H1 (cell line): Measurements from ENCODE around the gene ELAVL1. TPM values are rescaled to one million over a fixed set of nuclear protein-coding genes. Genes with fewer than 3 reads are reported as not detected.

Source experiments
- CTCF ChIA-PET: fragments of 300-600 bp; sonication (Branson Sonifier 250); formaldehyde crosslinking; loops from one replicate; lab custom pipeline; 2021; ENCODE audit not compliant: partially characterized antibody; lab: Charles Lee
- POLR2A ChIA-PET: fragments of 300-600 bp; sonication (Branson Sonifier 250); formaldehyde crosslinking; loops from one replicate; lab custom pipeline; 2021; ENCODE audit warnings: inconsistent platforms; ENCODE audit not compliant: partially characterized antibody; lab: Charles Lee
- DNase-seq, 2 experiments: peaks; one replicate each; pipeline versions ENCODE4 v3.0.0 to v3.0.0-alpha.2; 2010 to 2022; ENCODE audit warnings: low spot score in 2 of 2, low read depth in 1 of 2, mixed read lengths in 1 of 2
- FAIRE-seq: peaks from 2 replicates; lab custom pipeline; 2011; peaks lifted over from hg19 to GRCh38; lab: Jason Lieb, UNC
- H2AFZ ChIP-seq: 2 replicates; pipeline ENCODE4 v1.8.1; 2012; ENCODE audit warnings: low read length, inconsistent platforms
- H2AK5ac ChIP-seq: 2 replicates; pipeline ENCODE4 v1.6.1; 2013; ENCODE audit warnings: low read depth, low read length
- H2BK120ac ChIP-seq: replicated peaks from 2 replicates; pipeline ENCODE3; 2013; ENCODE audit warnings: low read depth, low read length, inconsistent platforms
- H2BK12ac ChIP-seq: 2 replicates; pipeline ENCODE4 v1.6.1; 2013; ENCODE audit warnings: low read depth, low read length
- H2BK15ac ChIP-seq: 2 replicates; pipeline ENCODE4 v1.6.1; 2013; ENCODE audit warnings: low read length
- H2BK20ac ChIP-seq: 2 replicates; pipeline ENCODE4 v1.6.1; 2013; ENCODE audit warnings: low read length
- H2BK5ac ChIP-seq: 2 replicates; pipeline ENCODE4 v1.6.1; 2013; ENCODE audit warnings: low read depth, low read length
- H3K14ac ChIP-seq: 2 replicates; pipeline ENCODE4 v1.6.1; 2013; ENCODE audit warnings: inconsistent platforms; ENCODE audit not compliant: insufficient read length
- H3K18ac ChIP-seq: 2 replicates; pipeline ENCODE4 v1.6.1; 2013; ENCODE audit warnings: low read length; ENCODE audit errors: extremely low read depth
- H3K23ac ChIP-seq: 2 replicates; pipeline ENCODE4 v1.6.1; 2013; ENCODE audit warnings: inconsistent platforms; ENCODE audit not compliant: insufficient read length
- H3K23me2 ChIP-seq: 2 replicates; pipeline ENCODE4 v1.6.1; 2013; ENCODE audit warnings: low read depth, low read length
- H3K27ac ChIP-seq: 2 replicates; pipeline ENCODE4 v1.6.1; 2011; ENCODE audit warnings: low read depth, low read length, inconsistent platforms
- H3K27me3 ChIP-seq, 4 experiments: replicated peaks in 1 of 4; 1 replicate in 1 of 4; 2 replicates in 3 of 4; pipeline versions ENCODE4 v1.6.1 to v1.8.1; 2011 to 2013; ENCODE audit warnings: low read length in 3 of 4, mild to moderate bottlenecking in 3 of 4, inconsistent platforms in 2 of 4, mixed read lengths in 2 of 4, moderate library complexity in 1 of 4; ENCODE audit not compliant: control insufficient read depth in 3 of 4, insufficient read depth in 3 of 4; ENCODE audit errors: extremely low read depth in 1 of 4
- H3K36me3 ChIP-seq, 4 experiments: 2 replicates each; pipeline versions ENCODE4 v1.6.1 to v1.8.1; 2011 to 2013; ENCODE audit warnings: mild to moderate bottlenecking in 4 of 4, low read length in 3 of 4, moderate library complexity in 2 of 4, control low read depth in 1 of 4, inconsistent platforms in 1 of 4; ENCODE audit not compliant: insufficient read depth in 4 of 4, control insufficient read depth in 2 of 4
- H3K4ac ChIP-seq: replicated peaks from 2 replicates; pipeline ENCODE3; 2013; ENCODE audit warnings: low read length, low read depth, mixed read lengths, inconsistent platforms; ENCODE audit not compliant: insufficient read length
- H3K4me1 ChIP-seq, 4 experiments: replicated peaks in 1 of 4; 1 replicate in 1 of 4; 2 replicates in 3 of 4; pipeline versions ENCODE4 v1.6.1 to v1.8.1; 2011 to 2013; ENCODE audit warnings: low read length in 3 of 4, inconsistent platforms in 2 of 4, mixed read lengths in 1 of 4; ENCODE audit not compliant: insufficient read depth in 4 of 4, control insufficient read depth in 3 of 4
- H3K4me2 ChIP-seq, 2 experiments: 2 replicates each; pipeline versions ENCODE4 v1.6.1 to v1.8.1; 2011 to 2013; ENCODE audit warnings: low read depth in 2 of 2, low read length in 2 of 2, control low read depth in 1 of 2, inconsistent platforms in 1 of 2, mild to moderate bottlenecking in 1 of 2; ENCODE audit not compliant: insufficient read depth in 1 of 2
- H3K4me3 ChIP-seq, 4 experiments: fragments of 200-600, 300-600 bp in 1 of 4; sonication (generic), shearing (Covaris generic), sonication (Bioruptor Twin) in 1 of 4; 2 replicates each; pipeline versions ENCODE4 v1.5.1 to v1.8.1; 2011 to 2016; ENCODE audit warnings: low read length in 4 of 4, low read depth in 3 of 4, control low read depth in 2 of 4, inconsistent platforms in 2 of 4, mild to moderate bottlenecking in 2 of 4, mixed read lengths in 1 of 4, moderate library complexity in 1 of 4; ENCODE audit not compliant: insufficient read depth in 2 of 4; ENCODE audit errors: extremely low read depth in 1 of 4
- H3K56ac ChIP-seq: replicated peaks from 2 replicates; pipeline ENCODE3; 2013; ENCODE audit warnings: low read depth, mild to moderate bottlenecking, mixed read lengths, low read length, inconsistent platforms; ENCODE audit not compliant: insufficient read length
- H3K79me1 ChIP-seq: 2 replicates; pipeline ENCODE4 v1.6.1; 2013; ENCODE audit warnings: low read depth, low read length, control low read depth
- H3K79me2 ChIP-seq, 2 experiments: 2 replicates each; pipeline versions ENCODE4 v1.6.1 to v1.8.1; 2012 to 2013; ENCODE audit warnings: low read length in 2 of 2, mild to moderate bottlenecking in 2 of 2, inconsistent platforms in 1 of 2; ENCODE audit not compliant: insufficient read depth in 2 of 2, control insufficient read depth in 1 of 2
- H3K9ac ChIP-seq, 4 experiments: replicated peaks in 1 of 4; 1 replicate in 1 of 4; 2 replicates in 3 of 4; pipeline versions ENCODE4 v1.6.1 to v1.8.1; 2011 to 2013; ENCODE audit warnings: low read depth in 3 of 4, low read length in 3 of 4, control low read depth in 2 of 4, mild to moderate bottlenecking in 2 of 4, moderate library complexity in 2 of 4, inconsistent platforms in 1 of 4; ENCODE audit errors: extremely low read depth in 1 of 4
- H3K9me3 ChIP-seq, 2 experiments: 2 replicates each; pipeline versions ENCODE4 v1.6.1 to v1.8.1; 2012 to 2013; ENCODE audit warnings: mild to moderate bottlenecking in 2 of 2, moderate library complexity in 2 of 2, control low read depth in 1 of 2, inconsistent platforms in 1 of 2, low read depth in 1 of 2, low read length in 1 of 2, mixed read lengths in 1 of 2; ENCODE audit not compliant: insufficient read depth in 2 of 2
- H4K20me1 ChIP-seq, 2 experiments: replicated peaks in 1 of 2; 2 replicates each; pipeline versions ENCODE3 to v1.8.1; 2011 to 2013; ENCODE audit warnings: inconsistent platforms in 2 of 2, low read length in 2 of 2, mild to moderate bottlenecking in 1 of 2; ENCODE audit not compliant: insufficient read depth in 2 of 2, control insufficient read depth in 1 of 2
- H4K5ac ChIP-seq: 2 replicates; pipeline ENCODE4 v1.6.1; 2013; ENCODE audit warnings: low read length, low read depth, mixed read lengths, inconsistent platforms; ENCODE audit not compliant: insufficient read length
- H4K8ac ChIP-seq: 2 replicates; pipeline ENCODE4 v1.8.0; 2013; ENCODE audit warnings: mild to moderate bottlenecking, moderate library complexity, low read length, inconsistent platforms; ENCODE audit not compliant: insufficient read depth; ENCODE audit errors: extremely low read depth
- H4K91ac ChIP-seq: replicated peaks from 2 replicates; pipeline ENCODE3; 2013; ENCODE audit warnings: low read length, mixed read lengths, inconsistent platforms; ENCODE audit not compliant: insufficient read length
- POLR2A ChIP-seq, 2 experiments: IDR thresholded peaks; 1 replicate in 1 of 2; 2 replicates in 1 of 2; pipeline ENCODE4 v1.6.1; 2011; ENCODE audit warnings: low read depth in 2 of 2, low read length in 2 of 2, mild to moderate bottlenecking in 2 of 2; ENCODE audit errors: control extremely low read depth in 1 of 2
- YY1 ChIP-seq: IDR thresholded peaks from 2 replicates; pipeline ENCODE4 v1.6.1; 2011; ENCODE audit warnings: low read depth, mild to moderate bottlenecking, low read length
- WGBS, 2 experiments: shearing (Covaris generic) in 1 of 2; methylation state at CpG; one replicate each; pipeline versions ENCODE4 v1.1.6 to v1.1.7; 2013 to 2015; ENCODE audit warnings: low lambda C conversion rate in 2 of 2, mixed read lengths in 2 of 2, inconsistent platforms in 1 of 2, low coverage in 1 of 2, missing lambda C conversion rate in 1 of 2; ENCODE audit not compliant: insufficient replicate concordance in 2 of 2, insufficient coverage in 1 of 2, insufficient read length in 1 of 2; ENCODE audit errors: extremely low coverage in 1 of 2, missing lambda C conversion rate in 1 of 2; 5-methylcytosine and 5-hydroxymethylcytosine counted together
- polyA plus RNA-seq, 7 experiments: library from polyadenylated mRNA; depleted of rRNA in 3 of 7; stranded (reverse) in 5 of 7; unstranded in 2 of 7; fragments of >200 nt in 5 of 7; fragments of 200-250 nt in 2 of 7; gene quantifications; 1 replicate in 5 of 7; 2 replicates in 1 of 7; 4 replicates in 1 of 7; pipeline versions ENCODE4 v1.2.1 to v1.2.3, GENCODE V29; 2011 to 2013; ENCODE audit warnings: missing spikeins in 2 of 7, mixed read lengths in 2 of 7
- total RNA-seq: library from RNA; stranded (reverse); fragmentation: NEBNext Ultra II Directional; extraction: Animal tissue kit (Norgen Biotek cat#: 25700); gene quantifications from 2 replicates; pipeline ENCODE4 v1.2.1, GENCODE V29; 2021

The ELAVL1 gene
- total and polyA plus RNA-seq, 2 of the 8 experiments (the other 6 are each of a cell fraction or from before 2014, with no cell fraction given), result 56.7 to 163 TPM

DNA sequence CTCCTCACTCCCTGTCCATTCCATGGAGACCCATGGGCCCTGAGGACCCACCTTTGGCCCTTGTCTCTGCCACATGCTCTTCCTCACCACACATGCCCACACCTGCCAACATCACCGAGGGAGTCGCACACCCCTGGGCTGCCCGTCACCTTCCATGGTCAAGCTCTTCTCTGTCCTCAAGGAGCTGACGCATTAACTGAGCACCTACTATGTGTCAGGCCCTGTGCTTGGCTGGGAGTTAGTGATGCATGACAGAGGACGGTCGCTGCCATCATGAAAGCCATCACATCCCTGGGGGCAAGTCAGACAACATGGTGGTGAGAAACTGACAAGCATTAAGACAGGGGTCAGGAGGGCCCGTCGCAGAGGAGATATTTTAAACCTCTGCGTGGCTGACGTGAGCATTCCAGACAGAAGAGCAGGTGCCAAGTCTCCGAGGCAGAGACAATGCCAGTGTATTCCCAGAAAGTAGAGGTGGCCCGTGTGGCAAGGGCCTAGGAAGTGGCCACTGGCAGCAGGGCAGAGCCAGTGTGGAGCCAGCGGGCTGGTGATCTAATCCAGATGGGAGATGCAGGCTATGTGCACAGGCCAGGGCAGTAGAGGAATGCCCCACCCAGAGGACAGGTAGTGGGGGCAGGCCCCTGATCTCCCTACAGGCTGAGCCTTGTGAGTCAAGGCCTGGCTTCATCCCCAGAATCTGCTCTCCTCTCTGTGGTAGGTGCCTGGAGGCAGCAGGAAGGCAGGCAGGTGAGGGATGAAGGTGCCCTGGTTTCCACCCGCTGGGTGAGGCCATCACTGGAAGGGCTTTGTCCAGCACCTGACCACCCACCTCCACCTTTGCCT lies 21.2 kb downstream of the ELAVL1 start:
- no peaks in the 10 kb centered on the region for H3K27me3 ChIP-seq
- H3K36me3 ChIP-seq, result peaks cover 20 to 83% (median 52%) of the 10 kb centered on the region in 4 experiments
- ChIA-PET CTCF (interaction anchor here (0.9 to 1.8 kb wide), 3 partner anchors 12 to 17 kb away, joined by 4 to 6 read pairs (median 5); no protein-coding TSS in a partner anchor), POLR2A (interaction anchor here (1.4 to 2.1 kb wide), 2 partner anchors 10 to 70 kb away, joined by 3 to 4 read pairs; no protein-coding TSS in a partner anchor)
- H2BK15ac ChIP-seq, result no peak overlapping the region
- peaks cover 50 to 68% of the 10 kb centered on the region in 2 experiments for H4K20me1 ChIP-seq
- FAIRE-seq (no peak), DNase-seq (no peak)
- peak overlapping the region; percentile 69 for H4K8ac ChIP-seq
- 96% methylated on average over 13 of the region's 14 CpGs; no CpG with 5 or more reads in 1 of the 2 experiments for WGBS, 2 experiments
- H4K91ac ChIP-seq, result no peak overlapping the region
- H4K5ac ChIP-seq, result no peak overlapping the region
- H2BK5ac ChIP-seq, result no peak overlapping the region
- H3K23me2 ChIP-seq, result no peaks in the 10 kb centered on the region
- H3K23ac ChIP-seq, result no peak overlapping the region
- H2BK20ac ChIP-seq, result no peak overlapping the region
- H3K9me3 ChIP-seq, result no peaks in the 10 kb centered on the region
- peaks cover 39% of the 10 kb centered on the region for H3K79me1 ChIP-seq
- H3K56ac ChIP-seq, result no peak overlapping the region
- TF ChIP-seq POLR2A (IDR thresholded peaks at IDR 0.05; ENCODE audit: control extremely low read depth in 1 of 2, low read depth in 2 of 2, low read length in 2 of 2) (no peak), YY1 (no peak)
- H3K4ac ChIP-seq, result no peak overlapping the region
- H3K18ac ChIP-seq, result no peak overlapping the region
- H2AFZ ChIP-seq, result no peak overlapping the region
- H2BK12ac ChIP-seq, result no peak overlapping the region
- no peak overlapping the region for H2AK5ac ChIP-seq
- H3K14ac ChIP-seq, result no peak overlapping the region
- no peak overlapping the region for H3K27ac ChIP-seq
- H2BK120ac ChIP-seq, result no peak overlapping the region
- H3K79me2 ChIP-seq, result peaks cover 0 to 57% of the 10 kb centered on the region in 2 experiments; a peak in 3 of 4 replicates
- H3K9ac ChIP-seq, result no peak overlapping the region
- no peak overlapping the region for H3K4me3 ChIP-seq
- H3K4me2 ChIP-seq, result no peak overlapping the region
- no peaks in the 10 kb centered on the region for H3K4me1 ChIP-seq
